Stimulated activated CD8-positive, alpha-beta memory T cell treated with anti-CD3 and anti-CD28 coated beads, Interleukin-15, amount 100 ng/mL, for 4 hours (primary cell): ENCODE data around the gene SERPINA3.
"Not testable (repeated sequence)": the region's sequence is repeated elsewhere in the genome, so short reads cannot be mapped to it uniquely, and the experiment has no call there.

Source experiments
- DNase-seq, 2 donors: peaks; one replicate each; pipeline ENCODE4 v3.0.0-alpha.2; 2020; ENCODE audit warnings: low read depth in 2 of 2

The SERPINA3 gene

DNA sequence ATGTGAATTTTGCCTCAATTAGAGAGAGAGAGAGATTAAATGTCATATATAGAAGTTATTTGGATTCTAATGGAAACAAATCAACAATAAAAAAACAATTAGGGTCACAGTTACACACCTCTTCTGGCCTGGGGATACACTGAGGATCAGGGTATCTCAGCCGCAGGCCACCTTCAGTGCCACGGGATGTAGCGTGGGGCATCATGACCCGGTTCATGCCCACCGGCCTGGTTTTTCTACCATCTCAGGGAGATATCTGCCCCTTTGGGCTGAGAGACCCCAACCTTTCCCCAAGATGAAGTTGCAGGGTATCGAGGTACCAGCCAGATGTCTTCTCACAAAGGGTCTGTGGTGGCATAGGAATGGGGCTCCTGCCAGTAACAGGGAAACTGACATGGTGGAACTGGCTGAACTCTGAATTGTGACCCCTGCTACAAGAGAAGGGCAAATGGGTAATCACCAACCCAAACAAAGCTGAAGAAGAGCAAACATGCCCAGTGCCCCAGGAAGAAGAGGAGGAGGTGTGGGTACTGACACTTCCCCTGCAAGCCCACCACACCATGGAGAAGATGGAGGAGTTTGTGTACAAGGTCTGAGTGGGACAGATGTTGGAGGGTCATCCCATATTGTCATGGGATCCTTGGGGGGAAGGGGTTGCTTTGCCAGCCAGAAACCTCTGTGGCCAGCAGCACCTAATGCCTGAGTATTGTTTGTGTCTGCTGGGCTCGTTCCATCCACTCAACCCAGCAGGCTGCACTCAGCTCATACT lies 19.5 kb downstream of the SERPINA3 start:
- no peak for DNase-seq

DNA sequence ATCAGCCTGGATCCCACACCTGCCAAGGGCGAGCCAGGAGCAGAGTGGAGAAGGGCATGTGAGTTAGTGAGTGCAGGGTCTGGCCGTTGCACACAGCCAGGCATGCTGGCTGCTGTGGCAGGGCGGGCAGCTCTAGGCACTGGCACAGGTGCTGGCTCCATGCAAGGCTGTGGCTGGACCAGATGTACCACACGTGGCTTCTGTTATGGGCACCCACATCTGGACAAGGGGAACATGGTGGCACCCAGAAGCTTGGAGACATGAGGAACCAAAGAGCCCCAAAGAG lies 20.1 kb downstream of the SERPINA3 start:
- DNase-seq, result no peak

GRCh38 chr14:94633121-94633520 lies 20.9 kb downstream of the SERPINA3 start:
- DNase-seq, result no peak

DNA sequence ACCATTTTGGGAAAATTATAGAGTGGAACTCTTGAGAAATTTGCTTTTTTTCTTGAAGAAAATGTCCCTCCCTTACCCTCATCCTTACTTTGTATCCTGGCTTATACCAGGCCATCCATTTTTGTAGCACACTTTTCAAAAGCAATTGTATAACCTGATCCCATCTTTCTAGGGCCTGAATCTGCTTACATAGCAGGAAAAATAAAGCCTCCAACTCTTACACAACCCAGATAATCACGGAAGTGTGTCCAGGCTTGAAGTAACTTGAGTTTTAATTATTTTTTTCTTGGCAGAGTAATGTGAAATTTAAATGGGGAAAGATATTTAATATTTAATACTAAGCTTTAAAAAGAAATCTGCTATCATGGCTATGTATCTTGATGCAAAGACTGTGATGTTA lies 23.0 kb downstream of the SERPINA3 start:
- no peak for DNase-seq

DNA sequence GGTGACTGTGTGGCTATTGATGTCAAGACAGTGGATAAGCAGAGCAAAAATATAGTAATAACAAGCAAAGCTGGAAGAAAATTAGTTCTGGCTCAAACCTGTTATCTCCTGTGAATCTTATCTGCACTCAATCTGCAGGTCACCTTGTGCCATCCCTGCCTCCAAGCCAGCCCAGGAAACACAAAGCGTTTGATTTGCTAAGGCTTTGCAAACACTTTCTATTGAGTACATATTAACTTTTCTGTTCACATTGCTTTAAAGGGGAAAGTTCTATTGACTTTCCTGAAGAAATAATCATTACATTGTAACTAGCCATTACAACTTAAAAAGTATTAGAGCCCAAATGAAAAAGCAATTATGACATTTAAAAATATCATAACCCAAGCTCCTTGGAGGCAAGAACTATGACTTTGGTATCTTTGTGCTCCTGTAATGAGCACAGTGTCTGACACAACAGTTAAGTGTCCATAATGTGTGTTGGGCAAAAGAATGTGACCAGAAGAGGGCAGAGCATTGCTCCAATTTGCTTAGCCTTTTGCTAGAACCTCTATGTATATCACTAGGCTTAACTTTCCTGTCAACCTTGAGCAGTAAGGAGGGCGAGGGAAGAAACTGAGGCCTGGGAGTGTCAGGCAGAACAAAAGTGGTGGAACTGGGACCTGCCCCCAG lies 24.7 kb downstream of the SERPINA3 start:
- no peak for DNase-seq

DNA sequence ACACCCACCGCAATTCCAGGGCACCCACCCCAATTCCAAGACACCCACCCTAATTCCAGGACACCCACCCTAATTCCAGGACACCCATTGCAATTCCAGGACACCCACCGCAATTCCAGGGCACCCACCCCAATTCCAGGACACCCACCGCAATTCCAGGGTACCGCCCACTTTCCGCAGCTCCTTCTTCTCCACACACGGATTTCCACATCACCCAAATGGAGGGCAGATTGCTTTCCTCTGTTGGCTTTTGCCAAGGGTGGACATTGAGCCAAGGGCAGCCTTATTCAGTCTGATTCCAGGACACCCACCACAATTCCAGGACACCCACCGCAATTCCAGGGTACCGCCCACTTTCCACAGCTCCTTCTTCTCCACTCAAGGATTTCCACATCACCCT lies 25.6 kb downstream of the SERPINA3 start:
- not testable (repeated sequence) for DNase-seq

DNA sequence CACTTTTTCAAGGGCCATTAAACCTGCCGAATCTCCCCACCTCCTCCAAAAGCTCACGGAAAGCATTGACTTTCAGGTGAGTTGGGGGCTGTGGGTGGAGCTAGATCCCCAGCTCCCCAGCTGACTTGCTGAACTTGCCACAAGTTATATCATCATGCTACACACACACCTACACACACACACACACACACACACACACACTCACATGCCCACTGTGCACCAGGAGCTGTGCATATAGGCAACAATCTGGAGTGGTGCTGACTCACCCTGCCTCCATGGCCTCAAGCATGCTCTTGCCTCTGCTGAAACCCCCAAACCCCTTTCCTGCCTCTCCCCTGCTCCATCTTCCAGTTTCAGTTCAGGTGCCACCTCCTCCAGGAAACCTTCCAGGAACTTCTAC lies 26.1 kb downstream of the SERPINA3 start:
- no peak for DNase-seq

DNA sequence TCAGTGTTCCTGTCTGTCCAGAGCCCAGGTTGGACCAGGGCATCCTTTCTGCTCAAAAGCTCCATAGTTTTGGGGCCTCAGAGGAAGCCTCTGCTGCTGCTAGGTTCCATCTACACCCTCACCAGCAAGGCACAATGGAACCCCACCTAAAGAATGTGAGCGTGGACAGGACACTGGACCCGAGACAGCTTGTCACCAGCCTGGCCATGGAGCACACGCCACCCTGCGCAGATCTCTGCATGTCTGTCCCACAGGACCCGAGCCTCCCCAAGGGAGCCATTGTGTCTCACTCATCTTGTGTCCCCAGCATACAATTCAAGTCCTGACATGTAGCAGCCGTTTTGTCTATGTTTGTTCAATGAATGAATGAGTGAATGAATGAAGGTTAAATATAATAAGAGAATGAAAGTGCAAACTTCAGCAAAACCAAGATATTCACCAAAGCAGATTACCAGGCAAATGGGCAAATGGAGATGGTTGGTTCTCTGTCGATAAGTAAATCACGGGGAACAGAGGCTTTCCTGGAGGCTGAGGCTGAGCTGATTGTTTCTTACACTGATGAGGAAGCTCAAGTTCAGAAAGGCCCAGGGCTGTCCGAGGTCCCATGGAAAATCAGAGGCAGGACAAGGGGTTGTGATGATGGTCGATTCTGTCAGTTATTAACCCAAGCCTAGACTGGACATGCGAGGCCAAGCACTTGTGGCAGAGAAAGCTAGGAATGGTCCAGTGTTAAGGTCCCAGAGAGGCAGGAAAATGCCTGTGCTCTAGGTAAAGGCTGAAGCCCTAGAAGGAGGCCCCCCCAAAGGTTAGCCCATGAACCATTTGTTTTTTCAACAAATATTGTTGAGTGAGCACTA lies 27.0 kb downstream of the SERPINA3 start:
- DNase-seq, result no peak

GRCh38 chr14:94640721-94641631 lies 28.8 kb downstream of the SERPINA3 start:
- no peak for DNase-seq

DNA sequence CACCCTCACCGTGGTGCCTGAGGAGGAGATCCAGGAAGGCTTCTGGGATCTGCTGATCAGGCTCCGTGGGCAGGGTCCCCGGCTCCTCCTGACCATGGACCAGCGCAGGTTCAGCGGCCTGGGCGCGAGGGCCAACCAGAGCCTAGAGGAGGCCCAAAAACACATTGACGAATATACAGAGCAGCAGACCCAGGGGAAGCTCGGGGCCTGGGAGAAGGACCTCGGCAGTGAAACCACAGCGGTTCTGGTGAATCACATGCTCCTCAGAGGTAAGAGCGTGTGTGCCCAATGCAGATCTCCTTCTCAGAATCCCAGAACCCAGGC lies 29.4 kb downstream of the SERPINA3 start:
- DNase-seq, result no peak

GRCh38 chr14:94643316-94644101 lies 31.3 kb downstream of the SERPINA3 start:
- no peak for DNase-seq

DNA sequence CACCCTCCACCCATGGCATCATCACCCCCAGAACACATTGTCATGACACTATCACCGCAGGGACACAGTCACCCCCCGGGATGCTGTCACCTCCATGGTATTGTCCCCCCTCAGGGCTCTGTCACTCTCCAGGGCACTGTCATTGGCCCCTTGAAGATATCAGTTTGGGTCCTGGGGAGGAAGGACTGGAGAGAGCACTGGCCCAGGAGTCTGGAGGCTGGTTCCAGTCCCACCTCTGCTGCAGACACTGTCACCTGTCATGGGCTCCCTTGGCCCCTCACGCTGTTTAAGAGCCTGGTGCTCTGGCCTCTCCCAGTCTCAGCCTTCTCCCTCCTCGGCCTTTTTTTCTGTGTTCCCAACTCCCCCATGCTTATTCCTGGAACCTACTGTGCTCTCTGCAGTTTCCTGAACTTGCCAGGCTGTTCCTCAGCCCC lies 31.9 kb downstream of the SERPINA3 start:
- no peak for DNase-seq

- no peak for DNase-seq
These were observed 33.9 kb downstream of the SERPINA3 start for GRCh38 chr14:94646066-94646465.

GRCh38 chr14:94646481-94646880 lies 34.3 kb downstream of the SERPINA3 start:
- DNase-seq, result no peak

GRCh38 chr14:94648801-94649200 lies 36.6 kb downstream of the SERPINA3 start:
- DNase-seq, result no peak

GRCh38 chr14:94649543-94650443 lies 37.6 kb downstream of the SERPINA3 start:
- DNase-seq, result no peak

- no peak for DNase-seq
These were observed 38.2 kb downstream of the SERPINA3 start for GRCh38 chr14:94650444-94650775.

GRCh38 chr14:94650806-94651805 lies 38.9 kb downstream of the SERPINA3 start:
- DNase-seq, result no peak

- no peak for DNase-seq
These were observed 41.1 kb downstream of the SERPINA3 start for GRCh38 chr14:94653321-94653720.
